Fibroblast of peridontal ligament (primary cell): Measurements from ENCODE around the gene ALOXE3.
"Not testable (repeated sequence)": the region's sequence is repeated elsewhere in the genome, so short reads cannot be mapped to it uniquely, and the experiment has no call there.

Experiments
- DNase-seq: peaks from one replicate; pipeline ENCODE4 v3.0.0-alpha.2; 2010; ENCODE audit errors: extremely low read depth

The ALOXE3 gene

DNA sequence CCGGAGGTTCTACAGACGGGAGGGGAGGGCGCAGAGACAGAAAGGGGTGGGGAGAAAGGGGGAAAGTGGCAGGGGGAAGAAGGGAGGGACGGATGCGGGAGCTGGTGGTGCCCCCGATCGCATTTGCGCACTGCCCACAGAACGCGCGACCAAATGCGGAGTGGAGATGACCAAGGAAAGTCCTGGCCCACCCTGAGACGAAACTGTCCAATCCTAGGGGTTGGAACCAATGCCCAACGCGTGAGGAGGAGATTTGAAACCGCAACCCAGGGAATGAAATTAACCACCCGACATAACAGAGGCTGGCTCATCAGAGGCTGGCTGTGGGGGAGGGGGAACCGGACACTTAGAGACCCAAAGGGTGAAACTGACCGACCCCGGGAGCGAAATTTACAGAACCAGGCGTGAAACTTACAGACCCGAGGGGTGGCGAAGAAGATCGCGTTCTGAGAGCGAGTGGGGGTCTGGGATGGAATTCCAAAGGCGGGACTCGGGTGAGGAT is 4.2 kb upstream of the ALOXE3 start:
- peak; percentile 45 for DNase-seq

DNA sequence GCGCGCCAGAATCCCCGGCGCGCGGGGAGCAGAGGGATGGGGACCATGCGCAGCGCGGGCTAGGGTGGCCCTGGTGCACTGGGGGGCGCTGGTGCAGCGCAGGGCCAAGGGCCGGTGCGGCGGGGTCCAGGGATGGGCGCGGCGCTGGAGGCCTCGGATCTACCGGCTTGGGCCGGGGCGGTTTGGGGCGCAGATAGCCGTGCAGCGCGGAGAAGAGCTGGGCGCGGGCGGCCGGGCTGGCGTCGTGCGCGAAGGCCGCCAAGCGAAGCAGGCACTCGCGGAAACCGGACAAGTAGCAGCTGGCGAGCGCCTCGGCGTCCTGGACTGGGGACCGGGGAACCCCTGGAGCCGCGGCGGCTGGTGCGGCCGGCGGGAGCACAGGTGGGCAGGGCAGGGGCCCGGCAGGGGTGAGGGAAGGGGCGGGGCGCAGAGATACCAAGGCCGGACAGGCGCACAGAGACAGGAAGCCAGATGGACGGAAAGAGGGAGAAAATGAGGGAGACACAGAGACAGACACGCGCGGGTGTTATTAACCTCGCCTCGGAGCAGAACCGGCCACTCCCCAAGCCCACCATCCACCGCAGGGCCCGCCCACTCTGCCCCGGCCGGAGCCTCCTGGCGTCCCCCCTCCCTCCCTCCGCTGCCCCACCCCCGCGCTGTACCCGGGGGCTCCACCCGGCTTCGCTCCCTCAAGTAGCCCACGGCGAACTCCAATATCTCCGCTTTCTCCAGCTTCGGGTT is 3.5 kb upstream of the ALOXE3 start:
- peak; percentile 42 for DNase-seq

DNA sequence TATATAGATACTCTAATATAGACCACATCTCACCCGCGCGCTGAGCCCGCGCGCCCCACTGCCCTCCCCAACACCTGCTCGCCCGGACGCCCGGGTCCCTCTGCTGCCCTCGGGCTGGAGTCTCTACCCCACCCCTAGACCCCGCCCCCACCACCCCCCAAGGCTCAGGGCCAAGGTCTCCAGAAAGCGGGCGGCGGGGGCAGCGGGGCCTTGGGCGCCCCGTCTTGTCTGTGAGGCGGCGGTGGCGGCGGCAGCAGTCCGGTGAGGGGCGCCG is 3.0 kb upstream of the ALOXE3 start:
- DNase-seq, result no peak

DNA sequence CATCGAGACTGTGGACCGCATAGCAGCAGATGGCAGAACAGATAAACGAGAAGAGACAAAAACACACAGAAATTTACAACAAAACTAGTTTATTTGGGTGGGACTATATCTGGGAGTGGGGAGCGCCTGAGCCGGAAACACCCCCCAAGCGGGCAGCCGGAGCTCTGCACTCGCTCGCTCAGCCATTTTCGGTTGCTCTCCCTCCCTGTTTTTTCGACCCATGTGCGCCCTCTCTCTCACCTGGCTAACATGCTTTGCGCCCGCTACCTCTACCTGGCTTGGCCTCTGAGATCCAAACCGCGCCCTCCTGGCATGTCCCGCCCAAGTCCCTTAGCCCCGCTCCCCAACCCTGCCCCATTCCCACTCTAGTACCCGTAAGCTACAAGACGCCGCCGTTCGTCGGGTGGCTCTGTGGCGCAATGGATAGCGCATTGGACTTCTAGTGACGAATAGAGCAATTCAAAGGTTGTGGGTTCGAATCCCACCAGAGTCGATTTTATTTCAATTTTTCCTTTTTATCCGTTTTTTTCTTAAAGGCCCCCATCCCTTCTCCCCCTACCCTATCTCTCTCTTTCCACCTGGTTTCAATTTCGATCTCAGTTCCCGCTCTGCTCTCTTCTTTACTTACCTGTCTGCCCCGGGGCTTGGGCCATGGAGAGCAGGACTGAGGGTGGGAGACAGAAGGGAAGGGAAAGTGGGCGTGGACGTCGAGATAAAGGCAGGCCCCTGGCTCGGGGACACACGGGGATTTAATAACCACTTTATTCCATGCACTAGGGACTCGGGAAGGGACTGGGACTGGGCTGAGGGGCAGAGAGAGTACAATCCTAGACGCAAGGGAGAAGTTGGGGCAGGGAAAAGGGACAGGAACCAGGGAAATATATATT is 2.4 kb upstream of the ALOXE3 start:
- peak; percentile 74 for DNase-seq

DNA sequence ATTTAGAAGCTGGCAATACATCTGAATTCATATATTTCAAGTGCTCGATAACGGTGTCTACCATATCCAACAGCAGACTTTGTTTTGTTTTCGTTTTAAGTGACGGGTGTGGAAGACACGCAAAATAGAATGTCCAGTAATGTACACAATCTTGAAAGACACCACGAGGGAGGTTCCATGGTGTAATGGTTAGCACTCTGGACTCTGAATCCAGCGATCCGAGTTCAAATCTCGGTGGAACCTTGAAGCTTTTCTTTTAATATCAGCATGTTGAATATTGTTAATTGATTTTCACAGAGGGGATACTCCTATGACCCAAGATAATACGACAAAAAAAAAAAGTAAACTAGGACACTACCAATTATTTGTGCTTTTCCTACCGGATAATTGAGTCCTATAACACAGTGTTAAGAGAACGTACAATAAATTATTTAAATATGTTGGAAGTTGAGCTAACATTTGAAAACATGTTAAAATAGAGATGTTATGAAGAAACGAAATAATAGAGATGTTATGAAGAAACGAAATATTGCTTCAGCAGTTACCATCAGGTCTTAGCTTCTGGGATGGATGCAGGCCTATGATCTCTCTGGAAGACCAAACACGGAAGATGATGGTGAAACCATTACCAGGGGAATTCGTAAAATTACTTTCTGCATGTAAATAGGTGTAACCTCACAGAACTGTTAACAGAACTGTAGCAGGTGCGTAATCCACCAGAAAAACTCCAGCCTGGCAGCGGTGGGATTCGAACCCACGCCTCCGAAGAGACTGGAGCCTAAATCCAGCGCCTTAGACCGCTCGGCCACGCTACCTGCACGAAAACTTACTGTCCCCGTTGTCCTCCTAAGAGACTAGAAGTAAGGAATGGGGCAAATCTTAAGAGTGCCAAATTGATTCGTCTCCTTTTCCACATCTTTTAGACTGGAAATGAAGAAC is 1.5 kb upstream of the ALOXE3 start:
- peak; percentile 97 for DNase-seq

DNA sequence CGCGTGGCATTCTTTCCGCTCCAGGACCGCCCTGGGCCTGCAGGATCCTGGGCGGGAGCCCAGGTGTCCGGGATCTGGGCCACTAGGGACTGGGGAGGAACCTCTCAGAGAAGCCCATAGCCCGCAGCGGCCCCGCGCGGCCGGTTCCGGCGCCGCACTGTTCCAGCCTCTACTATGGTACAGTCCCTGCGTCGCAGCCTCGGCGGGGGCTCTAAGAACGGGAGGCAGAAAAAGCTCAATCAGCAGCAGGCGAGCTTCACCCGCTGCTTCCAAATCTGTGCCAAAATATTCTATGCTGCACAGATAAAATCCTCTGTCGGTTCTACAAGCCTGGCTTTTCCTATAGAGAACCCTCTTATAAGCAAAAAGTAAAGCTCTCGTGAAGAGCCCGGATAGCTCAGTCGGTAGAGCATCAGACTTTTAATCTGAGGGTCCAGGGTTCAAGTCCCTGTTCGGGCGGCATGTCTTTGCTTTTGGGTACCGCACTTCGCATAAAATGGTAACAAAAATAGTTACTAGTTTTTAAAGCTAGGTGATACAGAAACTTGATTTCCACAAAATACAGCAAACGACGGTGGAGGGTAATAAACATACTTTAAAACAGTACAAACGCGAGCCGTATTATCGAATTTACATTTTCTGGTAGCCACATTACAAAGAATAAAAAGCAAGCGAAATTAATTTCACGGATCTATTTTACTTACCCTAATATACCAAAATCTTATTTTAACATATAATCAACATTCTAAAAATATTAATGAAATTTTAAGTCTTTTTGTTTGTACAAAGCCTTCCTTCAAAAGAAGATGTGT is 661 bp upstream of the ALOXE3 start:
- DNase-seq, result peak; percentile 87

DNA sequence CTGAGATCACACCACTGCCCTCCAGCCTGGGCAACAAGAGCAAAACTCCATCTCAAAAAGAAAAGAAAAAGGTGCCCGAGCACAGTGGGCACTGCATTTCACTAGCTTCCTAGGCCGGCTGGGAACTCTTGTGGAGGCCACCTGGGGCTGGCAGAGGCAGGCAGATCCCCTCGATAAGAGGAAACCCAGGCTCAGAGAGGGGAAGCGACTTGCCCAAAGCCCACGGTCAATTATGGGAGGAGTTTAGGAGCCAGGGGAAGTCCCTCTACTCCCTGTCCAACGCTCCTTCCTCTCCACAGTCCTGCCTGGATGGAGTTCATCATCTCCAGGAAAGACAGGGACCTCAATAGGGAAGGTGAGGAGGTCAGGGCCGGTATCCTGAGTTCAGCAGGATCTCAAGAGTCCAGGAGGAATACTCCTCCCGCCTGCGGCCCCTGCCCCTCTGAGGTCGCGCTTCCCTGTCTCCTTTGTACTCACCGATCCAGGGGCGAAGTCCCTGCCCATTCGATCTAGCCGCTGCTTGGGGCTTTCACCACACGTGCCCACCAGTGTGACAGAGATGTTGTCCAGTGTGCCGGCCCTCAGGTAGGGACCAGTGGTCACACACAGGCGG is 841 bp downstream of the ALOXE3 start:
- DNase-seq, result no peak

DNA sequence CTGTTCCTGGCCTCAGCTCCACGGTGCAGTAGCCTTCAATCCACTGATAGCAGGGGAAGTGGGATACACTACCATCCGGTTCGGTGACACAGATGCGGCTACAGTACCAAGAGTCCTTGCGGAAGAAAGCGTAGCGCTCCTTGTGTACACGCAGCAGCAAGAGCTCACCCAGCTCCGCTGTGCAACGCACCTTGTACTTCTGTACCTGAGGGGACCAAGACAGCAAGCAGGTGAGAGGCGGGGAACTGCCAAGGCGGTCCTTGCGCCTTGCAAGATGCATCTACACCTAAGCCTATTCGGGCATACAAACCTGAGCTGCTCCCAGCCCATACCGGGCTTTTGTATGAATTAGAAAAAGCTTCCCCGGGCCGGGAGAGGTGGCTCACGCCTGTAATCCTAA is 1.5 kb downstream of the ALOXE3 start:
- DNase-seq, result no peak

DNA sequence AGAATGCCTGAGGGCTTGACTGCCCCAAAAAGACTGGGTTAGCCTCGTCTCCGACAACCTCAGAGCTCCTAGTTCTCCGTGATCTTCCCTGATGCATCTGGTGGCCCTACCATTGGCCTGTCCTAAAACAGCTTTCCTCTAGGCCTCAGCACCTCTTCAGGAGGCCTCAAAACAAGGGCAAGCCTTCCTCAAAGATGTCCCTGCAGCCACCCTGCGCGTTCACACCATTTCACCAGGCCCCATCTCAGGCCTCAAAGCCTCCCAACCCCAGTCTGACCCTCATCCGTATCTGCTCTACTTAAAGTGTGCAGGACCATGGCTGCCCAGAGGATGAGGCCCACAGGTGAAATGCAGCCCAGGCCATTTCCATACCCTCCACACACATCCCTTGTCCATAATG is 7.4 kb downstream of the ALOXE3 start:
- DNase-seq, result no peak

DNA sequence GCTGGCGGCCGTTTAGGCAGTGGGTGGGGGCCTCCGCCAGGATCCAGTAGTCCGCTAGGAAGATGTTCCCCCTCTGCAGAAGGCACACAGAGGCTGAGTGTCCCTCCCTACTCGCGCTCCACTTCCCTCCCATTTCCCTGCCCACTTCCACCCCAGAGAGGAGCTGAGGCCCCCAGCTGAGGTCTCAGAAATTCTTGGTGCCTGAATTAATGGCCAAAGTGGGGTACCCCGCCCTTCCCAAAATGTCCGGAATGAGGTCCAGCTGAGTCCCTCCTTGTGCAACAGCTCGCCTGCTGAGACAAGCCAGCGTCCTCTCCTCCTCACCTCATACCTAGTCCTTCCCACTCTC is 7.9 kb downstream of the ALOXE3 start:
- no peak for DNase-seq

DNA sequence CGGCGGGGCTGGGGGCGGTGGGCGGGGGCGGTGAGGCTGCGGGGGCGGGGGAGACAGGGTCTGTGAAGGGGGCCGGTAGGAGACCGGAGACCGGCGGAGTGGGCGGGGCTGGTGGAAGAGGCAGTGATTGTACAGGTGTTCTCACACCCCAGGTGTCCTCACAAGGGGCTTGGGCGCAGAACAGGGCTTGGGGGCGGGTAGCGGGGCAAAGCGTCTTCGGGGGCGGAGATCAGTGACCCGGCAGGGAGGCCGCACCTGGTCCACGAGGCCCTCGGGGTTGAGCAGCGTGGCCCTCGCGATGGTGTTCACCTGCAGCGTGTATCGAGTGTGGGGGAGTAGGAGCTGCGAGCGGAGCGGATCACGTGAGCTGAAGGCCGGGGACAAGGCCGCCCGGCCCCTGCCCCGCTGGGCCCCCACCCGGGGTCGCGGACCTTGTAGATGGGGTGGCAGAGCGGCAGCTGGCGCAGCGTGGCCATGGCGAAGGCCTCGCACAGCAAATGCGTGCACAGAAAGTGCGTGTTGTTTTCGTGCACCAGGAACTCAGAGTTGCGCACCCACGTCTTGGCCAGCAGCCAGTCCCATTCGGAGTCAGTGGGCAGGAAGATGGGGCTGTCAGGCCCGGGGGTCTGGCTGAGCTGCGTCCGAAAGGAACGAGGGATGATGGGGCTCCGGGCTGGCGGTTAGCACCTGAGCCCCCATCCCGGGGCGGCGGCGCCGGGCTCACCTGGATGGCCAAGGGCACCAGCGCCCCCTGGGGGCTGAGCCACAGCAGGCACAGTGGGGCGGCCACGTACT is 8.5 kb downstream of the ALOXE3 start:
- DNase-seq, result no peak

DNA sequence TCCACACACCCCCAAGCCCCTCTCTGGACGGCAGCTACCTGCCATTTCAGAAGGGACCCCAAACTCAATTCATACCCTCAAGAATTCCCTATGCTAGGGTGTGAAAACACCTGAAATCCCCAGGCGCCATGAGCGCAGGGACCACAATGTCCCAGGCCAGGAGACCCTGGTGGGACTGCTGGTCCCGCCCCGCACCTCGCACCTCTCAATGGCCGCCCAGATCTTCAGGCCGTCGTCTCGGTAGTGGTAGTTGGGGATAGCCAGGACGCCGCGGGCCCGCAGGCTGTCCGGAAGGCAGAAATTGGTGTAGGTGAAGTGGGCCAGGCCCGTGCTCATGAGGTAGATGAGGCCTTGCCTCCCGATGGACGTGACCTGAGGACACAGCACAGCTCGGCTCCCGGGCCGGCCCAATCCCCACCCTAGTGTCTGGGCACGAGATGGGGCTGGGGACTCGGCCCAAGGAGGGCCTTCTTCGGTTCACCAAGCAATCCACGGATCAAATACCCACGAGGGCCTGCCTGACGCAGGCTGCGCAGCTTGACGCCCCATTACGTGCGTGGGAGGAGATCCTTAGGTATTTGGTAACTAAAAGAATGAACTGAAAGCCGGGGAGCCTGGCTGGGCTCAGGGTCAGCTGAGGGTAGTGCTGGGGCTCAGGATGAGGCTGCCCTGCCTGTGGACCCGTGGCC is 9.2 kb downstream of the ALOXE3 start:
- no peak for DNase-seq

DNA sequence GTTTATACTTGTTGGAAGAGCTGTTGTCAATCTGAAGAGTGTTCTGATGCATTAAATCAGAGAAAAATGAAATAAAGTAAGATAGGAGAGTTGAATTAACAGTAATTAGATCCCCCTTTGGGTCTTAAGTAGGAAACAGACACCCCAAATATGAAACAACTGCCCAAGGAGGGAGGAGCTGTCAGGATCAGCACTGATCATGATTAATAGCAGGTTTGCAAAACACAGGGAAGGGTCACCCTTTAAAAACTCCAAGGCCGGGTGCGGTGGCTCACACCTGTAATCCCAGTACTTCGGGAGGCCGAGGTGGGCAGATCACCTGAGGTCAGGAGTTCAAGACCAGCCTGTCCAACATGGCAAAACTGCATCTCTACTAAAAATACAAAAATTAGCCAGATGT is 11.3 kb downstream of the ALOXE3 start:
- not testable (repeated sequence) for DNase-seq

DNA sequence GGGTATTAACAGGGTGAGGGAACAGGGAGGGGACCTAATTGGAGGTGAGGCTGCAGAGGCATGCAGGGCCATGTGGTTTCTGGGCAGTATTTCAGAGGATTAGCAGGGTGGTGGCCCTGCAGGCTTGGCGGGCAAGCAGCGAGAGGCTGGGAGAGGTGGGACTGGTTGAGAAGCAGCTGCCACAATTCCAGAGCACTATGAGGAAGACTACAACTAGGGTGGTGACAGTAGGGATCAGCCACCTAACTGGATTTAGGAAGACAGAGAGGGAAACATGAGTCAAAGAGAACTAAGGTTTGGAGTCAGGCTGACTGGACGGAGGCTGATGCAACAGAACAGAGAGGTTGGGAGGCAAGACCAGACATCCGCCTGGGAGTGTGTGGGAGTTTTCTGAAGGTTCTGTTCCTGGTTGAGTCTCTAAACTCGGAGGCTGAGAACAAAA is 12.3 kb downstream of the ALOXE3 start:
- no peak for DNase-seq

DNA sequence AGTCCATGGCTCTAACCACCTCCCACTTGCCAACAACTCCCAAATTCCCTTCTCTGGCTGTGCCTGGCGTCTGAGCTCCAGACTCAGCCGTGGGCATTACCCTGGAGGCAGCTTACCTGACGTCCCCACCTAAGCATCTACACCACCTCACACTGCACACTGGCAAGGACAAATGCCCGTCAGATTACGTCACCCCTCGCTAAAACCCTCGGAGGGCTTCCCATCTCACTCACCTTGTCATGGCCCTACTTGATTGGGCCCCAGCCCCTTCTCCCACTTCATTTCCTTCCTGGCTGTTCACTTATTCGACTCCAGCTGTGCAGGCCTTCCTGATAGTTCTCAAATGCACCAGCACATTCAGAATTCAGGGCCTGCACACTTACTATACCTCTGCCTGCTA is 13.4 kb downstream of the ALOXE3 start:
- DNase-seq, result no peak

DNA sequence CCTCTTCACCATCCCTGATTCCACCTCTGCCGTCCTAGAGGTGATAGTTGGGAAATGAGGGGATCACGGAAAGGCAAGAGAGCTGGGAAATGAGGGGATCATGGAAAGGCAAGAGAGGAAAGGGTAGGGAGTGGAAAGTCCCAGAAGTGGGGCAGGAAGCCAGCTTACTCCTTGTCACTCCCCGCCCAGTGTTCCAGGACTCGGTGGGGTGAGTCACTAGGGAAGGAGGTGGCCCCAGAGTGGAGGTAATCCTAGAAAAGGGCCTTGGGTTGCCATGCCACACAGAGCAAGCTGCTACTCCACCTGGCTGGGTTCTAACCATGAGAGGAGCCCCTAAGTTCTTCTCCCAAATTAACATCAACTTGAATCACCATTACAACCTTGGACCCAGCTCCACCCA is 14.8 kb downstream of the ALOXE3 start:
- no peak for DNase-seq

DNA sequence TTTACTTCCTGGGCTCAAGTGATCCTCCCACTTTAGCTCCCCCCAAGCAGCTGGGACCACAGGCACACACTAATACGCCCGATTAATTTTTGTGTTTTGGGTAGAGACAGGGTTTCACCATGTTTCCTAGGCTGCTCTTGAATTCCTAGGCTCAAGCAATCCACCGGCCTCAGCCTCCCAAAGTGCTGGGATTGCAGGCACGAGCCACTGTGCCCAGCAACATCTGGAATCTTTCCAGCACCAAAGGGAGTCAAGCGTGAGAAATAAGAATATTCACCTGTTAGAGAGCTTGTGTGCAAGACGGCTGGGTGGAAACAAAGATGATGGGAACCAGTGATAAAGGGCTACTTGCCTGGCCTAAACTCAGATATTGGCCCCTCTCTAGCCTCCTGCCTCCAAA is 16.6 kb downstream of the ALOXE3 start:
- no peak for DNase-seq

DNA sequence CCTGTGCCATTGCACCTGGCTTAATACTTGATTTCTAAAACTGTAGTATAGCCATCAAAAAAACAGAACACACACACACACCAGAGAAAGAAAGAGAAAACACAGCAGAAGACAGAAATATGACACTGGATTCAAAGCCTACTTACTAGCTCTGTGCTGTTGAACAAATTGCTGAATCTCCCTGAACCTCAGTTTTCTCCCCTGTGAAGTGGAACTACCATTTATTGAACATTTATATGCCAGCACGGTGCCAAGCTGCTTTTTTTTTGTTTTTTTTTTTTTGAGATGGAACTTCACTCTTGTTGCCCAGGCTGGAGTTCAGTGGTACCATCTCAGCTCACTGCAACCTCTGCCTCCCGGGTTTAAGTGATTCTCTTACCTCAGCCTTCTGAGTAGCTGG is 17.6 kb downstream of the ALOXE3 start:
- DNase-seq, result no peak

DNA sequence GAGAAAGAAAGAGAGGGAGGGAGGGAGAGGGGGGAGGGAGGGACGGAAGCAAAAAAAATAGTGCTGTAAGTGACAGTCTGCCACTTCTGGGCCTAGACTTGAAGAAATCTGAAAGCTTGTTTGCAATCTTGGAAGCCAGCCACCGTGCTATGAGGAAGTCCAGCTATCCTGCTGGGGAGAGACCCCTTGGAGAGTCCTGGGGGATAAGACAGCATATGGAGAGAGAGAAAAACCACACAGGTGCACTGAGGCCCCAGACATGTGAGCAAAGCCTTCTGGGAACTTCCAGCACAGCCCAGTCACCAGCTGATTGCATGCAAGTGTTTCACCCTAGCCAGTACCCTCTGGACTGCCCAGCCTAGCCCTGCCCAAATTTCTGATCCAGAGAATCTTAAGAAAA is 18.2 kb downstream of the ALOXE3 start:
- DNase-seq, result no peak
